Nephron progenitor cell (in vitro differentiated cells): ENCODE data around the gene TXNDC17.

Experiments used
- DNase-seq: peaks from one replicate; pipeline ENCODE4 v3.0.0; 2021
- H3K27ac Mint-ChIP-seq: 2 replicates; pipeline ENCODE4 v1.8.0; 2021; ENCODE audit warnings: mild to moderate bottlenecking, moderate library complexity, mixed read lengths
- H3K27me3 Mint-ChIP-seq: 2 replicates; pipeline ENCODE4 v1.8.0; 2021; ENCODE audit warnings: mild to moderate bottlenecking, low read depth, mixed read lengths; ENCODE audit not compliant: poor library complexity
- H3K36me3 Mint-ChIP-seq: 2 replicates; pipeline ENCODE4 v1.8.0; 2021; ENCODE audit warnings: low read depth, mixed read lengths
- H3K4me1 Mint-ChIP-seq: 2 replicates; pipeline ENCODE4 v1.8.0; 2021; ENCODE audit warnings: mixed read lengths
- H3K4me3 Mint-ChIP-seq: 2 replicates; pipeline ENCODE4 v1.8.0; 2021; ENCODE audit warnings: mild to moderate bottlenecking, moderate library complexity, mixed read lengths
- H3K9me3 Mint-ChIP-seq: 2 replicates; pipeline ENCODE4 v1.8.0; 2021; ENCODE audit warnings: mild to moderate bottlenecking, moderate library complexity, mixed read lengths
- CTCF ChIP-seq: fragments of 200-600 bp; sonication (generic); IDR thresholded peaks from 2 replicates; pipeline ENCODE4 v1.5.0; 2021; ENCODE audit warnings: antibody characterized with exemption

TXNDC17 gene

DNA sequence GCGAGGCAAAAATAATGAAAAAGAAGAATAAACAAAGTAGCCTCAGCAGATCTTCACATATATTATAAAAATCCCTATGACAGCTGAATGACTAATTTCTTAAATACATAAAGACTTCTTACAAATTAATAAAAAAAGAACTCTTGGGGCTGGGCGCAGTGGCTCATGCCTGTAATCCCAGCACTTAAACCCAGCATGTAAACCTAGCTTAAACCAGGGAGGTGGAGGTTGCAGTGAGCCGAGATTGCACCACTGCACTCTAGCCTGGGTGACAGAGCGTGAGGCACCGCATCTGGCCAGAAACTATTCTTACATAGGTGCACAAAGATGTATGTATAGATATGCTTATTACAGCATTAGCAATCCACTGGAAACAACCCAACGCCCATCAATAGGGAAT is 38.4 kb downstream of the TXNDC17 start:
- Mint-ChIP-seq H3K27ac (no peak overlapping the region), H3K4me1 (peaks cover 17% of the 10 kb centered on the region)
- no peak for TF ChIP-seq CTCF

GRCh38 chr17:6681176-6681575 is 40.3 kb downstream of the TXNDC17 start:
- TF ChIP-seq CTCF = no peak
- DNase-seq = no peak
- Mint-ChIP-seq H3K36me3 (no peaks in the 10 kb centered on the region), H3K4me3 (no peak overlapping the region), H3K4me1 (peaks cover 17% of the 10 kb centered on the region), H3K27me3 (peaks cover 38% of the 10 kb centered on the region), H3K9me3 (no peaks in the 10 kb centered on the region), H3K27ac (no peak overlapping the region)

More for the DNA sequence above, 38.4 kb downstream of the TXNDC17 start:
- Mint-ChIP-seq H3K36me3 (no peaks in the 10 kb centered on the region), H3K4me3 (no peak overlapping the region), H3K27me3 (peaks cover 32% of the 10 kb centered on the region), H3K9me3 (no peaks in the 10 kb centered on the region)
- no peak for DNase-seq

- no peaks in the 10 kb centered on the region for H3K36me3 Mint-ChIP-seq
- H3K27me3 Mint-ChIP-seq = peaks cover 38% of the 10 kb centered on the region
- H3K9me3 Mint-ChIP-seq = no peaks in the 10 kb centered on the region
- no peak overlapping the region for H3K4me3 Mint-ChIP-seq
- H3K27ac Mint-ChIP-seq = no peak overlapping the region
- H3K4me1 Mint-ChIP-seq = peaks cover 12% of the 10 kb centered on the region
- TF ChIP-seq CTCF = no peak
- DNase-seq = no peak
Observed at GRCh38 chr17:6681671-6682070, 40.8 kb downstream of the TXNDC17 start.

GRCh38 chr17:6682339-6682738 is 41.5 kb downstream of the TXNDC17 start:
- Mint-ChIP-seq H3K27ac (no peak overlapping the region), H3K4me1 (peaks cover 6% of the 10 kb centered on the region), H3K4me3 (no peak overlapping the region), H3K9me3 (no peaks in the 10 kb centered on the region), H3K36me3 (no peaks in the 10 kb centered on the region), H3K27me3 (peaks cover 44% of the 10 kb centered on the region)
- DNase-seq = no peak
- no peak for TF ChIP-seq CTCF

DNA sequence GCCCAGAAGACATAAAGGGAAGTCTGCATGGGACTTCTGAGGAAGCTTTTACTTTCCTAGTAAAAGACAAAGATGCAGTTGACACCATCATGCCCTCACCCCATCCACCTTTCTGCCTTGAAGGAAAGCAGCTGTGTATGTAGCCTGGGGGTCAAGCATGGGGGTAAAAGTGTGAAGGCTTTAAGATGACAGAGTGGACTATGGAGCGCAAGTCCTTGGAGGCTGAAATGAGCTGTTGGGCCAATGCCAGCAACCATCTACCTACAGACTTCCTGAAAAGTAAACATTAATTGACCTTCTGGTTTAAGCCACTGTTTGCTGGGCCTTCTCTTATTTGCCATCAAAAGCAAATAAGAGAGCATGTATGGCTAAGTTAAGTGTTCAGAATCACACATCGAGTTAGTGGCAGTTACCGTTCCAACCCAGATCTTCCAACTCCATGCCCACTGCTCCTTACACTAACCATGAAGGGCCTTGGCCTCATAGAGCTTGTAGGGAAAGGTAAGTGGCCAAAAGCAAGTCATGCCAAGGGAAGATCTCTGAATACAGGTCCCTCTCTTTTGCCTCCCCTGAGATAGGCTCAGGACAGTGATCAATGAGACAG is 42.3 kb downstream of the TXNDC17 start:
- TF ChIP-seq CTCF = no peak
- H3K9me3 Mint-ChIP-seq = no peaks in the 10 kb centered on the region
- peaks cover 45% of the 10 kb centered on the region for H3K27me3 Mint-ChIP-seq
- no peak overlapping the region for H3K4me3 Mint-ChIP-seq
- DNase-seq = no peak
- H3K4me1 Mint-ChIP-seq = no peaks in the 10 kb centered on the region
- H3K27ac Mint-ChIP-seq = no peak overlapping the region
- H3K36me3 Mint-ChIP-seq = no peaks in the 10 kb centered on the region

- no peak overlapping the region for H3K27ac Mint-ChIP-seq
- no peaks in the 10 kb centered on the region for H3K36me3 Mint-ChIP-seq
- H3K4me1 Mint-ChIP-seq = no peaks in the 10 kb centered on the region
- no peak for DNase-seq
- no peak for TF ChIP-seq CTCF
- no peak overlapping the region for H3K4me3 Mint-ChIP-seq
- H3K9me3 Mint-ChIP-seq = no peaks in the 10 kb centered on the region
- H3K27me3 Mint-ChIP-seq = peaks cover 41% of the 10 kb centered on the region
Observed at GRCh38 chr17:6683730-6684459, 43.0 kb downstream of the TXNDC17 start.
